ENCODE results near the gene CREB3L4.

Gene CREB3L4

GRCh38 chr1:153958961-153959260 is 8.8 kb upstream of the CREB3L4 start:
- H3K9me3 Mint-ChIP-seq = no peaks in the 10 kb centered on the region
- peak overlapping the region; percentile 94 for H3K4me3 Mint-ChIP-seq
- intact Hi-C loops (cut with micrococcal nuclease) = loop anchor here (1.0 kb wide), 3 partner anchors 8 to 36 kb away; partner anchors contain the start of genes CREB3L4 and DENND4B
- peak overlapping the region; percentile 94 for H3K27ac Mint-ChIP-seq
- peaks cover 74% of the 10 kb centered on the region for H3K36me3 Mint-ChIP-seq (ENCODE audit: low read depth)
- peaks cover 79% of the 10 kb centered on the region for H3K4me1 Mint-ChIP-seq (ENCODE audit: low read depth)
- no peaks in the 10 kb centered on the region for H3K27me3 Mint-ChIP-seq

GRCh38 chr1:153959454-153959853 is 8.2 kb upstream of the CREB3L4 start:
- peak overlapping the region; percentile 14 for H3K4me3 Mint-ChIP-seq

GRCh38 chr1:153960206-153960605 is 7.5 kb upstream of the CREB3L4 start:
- peak overlapping the region; percentile 94 for H3K27ac Mint-ChIP-seq
- intact Hi-C loops (cut with micrococcal nuclease) = no loop called here
- H3K9me3 Mint-ChIP-seq = no peaks in the 10 kb centered on the region
- peaks cover 78% of the 10 kb centered on the region for H3K4me1 Mint-ChIP-seq (ENCODE audit: low read depth)
- no peaks in the 10 kb centered on the region for H3K27me3 Mint-ChIP-seq
- H3K4me3 Mint-ChIP-seq = no peak overlapping the region
- H3K36me3 Mint-ChIP-seq (ENCODE audit: low read depth) = peaks cover 61% of the 10 kb centered on the region

More at GRCh38 chr1:153959454-153959853, 8.2 kb upstream of the CREB3L4 start:
- Mint-ChIP-seq H3K36me3 (ENCODE audit: low read depth) (peaks cover 69% of the 10 kb centered on the region), H3K4me1 (ENCODE audit: low read depth) (peaks cover 79% of the 10 kb centered on the region), H3K9me3 (no peaks in the 10 kb centered on the region), H3K27me3 (no peaks in the 10 kb centered on the region), H3K27ac (peak overlapping the region; percentile 94)
- intact Hi-C loops (cut with micrococcal nuclease) = no loop called here

GRCh38 chr1:153961421-153961820 is 6.3 kb upstream of the CREB3L4 start:
- no peaks in the 10 kb centered on the region for H3K27me3 Mint-ChIP-seq
- intact Hi-C loops (cut with micrococcal nuclease) = no loop called here
- H3K4me1 Mint-ChIP-seq (ENCODE audit: low read depth) = peaks cover 77% of the 10 kb centered on the region

GRCh38 chr1:153962088-153963029 is 5.3 kb upstream of the CREB3L4 start:
- Mint-ChIP-seq H3K27ac (peak overlapping the region; percentile 77), H3K27me3 (no peaks in the 10 kb centered on the region), H3K36me3 (ENCODE audit: low read depth) (peaks cover 69% of the 10 kb centered on the region), H3K9me3 (no peaks in the 10 kb centered on the region), H3K4me1 (ENCODE audit: low read depth) (peaks cover 68% of the 10 kb centered on the region), H3K4me3 (peak overlapping the region; percentile 70)
- intact Hi-C loops (cut with micrococcal nuclease) = loop anchor here (1.0 kb wide), 1 partner anchor 16 kb away; the partner anchor contains the start of gene DENND4B

More at GRCh38 chr1:153961421-153961820, 6.3 kb upstream of the CREB3L4 start:
- no peak overlapping the region for H3K27ac Mint-ChIP-seq
- H3K4me3 Mint-ChIP-seq = peak overlapping the region; percentile 70
- H3K36me3 Mint-ChIP-seq (ENCODE audit: low read depth) = peaks cover 68% of the 10 kb centered on the region
- H3K9me3 Mint-ChIP-seq = no peaks in the 10 kb centered on the region

GRCh38 chr1:153963030-153963849 is 4.5 kb upstream of the CREB3L4 start, which contains the start of gene SLC39A1:
SLC39A1 (minus strand) TSS chr1:153963537; CDS start chr1:153962715, 822 bp downstream.
- Mint-ChIP-seq H3K36me3 (ENCODE audit: low read depth) (peaks cover 63% of the 10 kb centered on the region), H3K27me3 (no peaks in the 10 kb centered on the region), H3K27ac (peak within 1 kb of the TSS; percentile 77), H3K4me3 (peak within 1 kb of the TSS; percentile 70), H3K4me1 (ENCODE audit: low read depth) (peaks cover 72% of the 10 kb centered on the region), H3K9me3 (no peaks in the 10 kb centered on the region)
- intact Hi-C loops (cut with micrococcal nuclease) = loop anchor here (1.0 kb wide), 1 partner anchor 17 kb away; the partner anchor contains the start of gene DENND4B

GRCh38 chr1:153963850-153964331 is 3.8 kb upstream of the CREB3L4 start:
- no peaks in the 10 kb centered on the region for H3K9me3 Mint-ChIP-seq
- no peaks in the 10 kb centered on the region for H3K27me3 Mint-ChIP-seq
- peak overlapping the region; percentile 70 for H3K4me3 Mint-ChIP-seq
- intact Hi-C loops (cut with micrococcal nuclease) = loop anchor here (1.0 kb wide), 1 partner anchor 18 kb away; the partner anchor contains the start of gene DENND4B
- H3K36me3 Mint-ChIP-seq (ENCODE audit: low read depth) = peaks cover 57% of the 10 kb centered on the region
- H3K4me1 Mint-ChIP-seq (ENCODE audit: low read depth) = peaks cover 73% of the 10 kb centered on the region
- peak overlapping the region; percentile 77 for H3K27ac Mint-ChIP-seq

GRCh38 chr1:153968000-153968363 is 280 bp downstream of the CREB3L4 start:
- peak overlapping the region; percentile 95 for H3K27ac Mint-ChIP-seq
- intact Hi-C loops (cut with micrococcal nuclease) = loop anchor here (1.0 kb wide), 2 partner anchors 9 to 10 kb away; partner anchors contain the start of genes CRTC2 and JTB
- H3K4me1 Mint-ChIP-seq (ENCODE audit: low read depth) = peaks cover 48% of the 10 kb centered on the region
- H3K4me3 Mint-ChIP-seq = peak overlapping the region; percentile 97
- H3K9me3 Mint-ChIP-seq = no peaks in the 10 kb centered on the region
- H3K27me3 Mint-ChIP-seq = no peaks in the 10 kb centered on the region
- peaks cover 19% of the 10 kb centered on the region for H3K36me3 Mint-ChIP-seq (ENCODE audit: low read depth)

- Mint-ChIP-seq H3K4me1 (ENCODE audit: low read depth) (peaks cover 51% of the 10 kb centered on the region), H3K27ac (peak overlapping the region; percentile 95), H3K4me3 (peak overlapping the region; percentile 97), H3K9me3 (no peaks in the 10 kb centered on the region), H3K27me3 (no peaks in the 10 kb centered on the region), H3K36me3 (ENCODE audit: low read depth) (peaks cover 23% of the 10 kb centered on the region)
- intact Hi-C loops (cut with micrococcal nuclease) = no loop called here
These were observed 706 bp downstream of the CREB3L4 start for GRCh38 chr1:153968408-153968807.

GRCh38 chr1:153968972-153969371 is 1.3 kb downstream of the CREB3L4 start:
- Mint-ChIP-seq H3K27ac (no peak overlapping the region), H3K4me3 (no peak overlapping the region), H3K4me1 (ENCODE audit: low read depth) (peaks cover 51% of the 10 kb centered on the region), H3K27me3 (no peaks in the 10 kb centered on the region), H3K36me3 (ENCODE audit: low read depth) (peaks cover 28% of the 10 kb centered on the region), H3K9me3 (no peaks in the 10 kb centered on the region)
- intact Hi-C loops (cut with micrococcal nuclease) = no loop called here

- H3K36me3 Mint-ChIP-seq (ENCODE audit: low read depth) = peaks cover 42% of the 10 kb centered on the region
- no peak overlapping the region for H3K4me3 Mint-ChIP-seq
- intact Hi-C loops (cut with micrococcal nuclease) = no loop called here
- no peaks in the 10 kb centered on the region for H3K27me3 Mint-ChIP-seq
- H3K4me1 Mint-ChIP-seq (ENCODE audit: low read depth) = peaks cover 55% of the 10 kb centered on the region
- H3K27ac Mint-ChIP-seq = no peak overlapping the region
- H3K9me3 Mint-ChIP-seq = no peaks in the 10 kb centered on the region
These were observed 2.6 kb downstream of the CREB3L4 start for GRCh38 chr1:153970346-153970745.

GRCh38 chr1:153973071-153973470 is 5.4 kb downstream of the CREB3L4 start:
- intact Hi-C loops (cut with micrococcal nuclease) = no loop called here
- Mint-ChIP-seq H3K27ac (peak overlapping the region; percentile 24), H3K9me3 (no peaks in the 10 kb centered on the region), H3K27me3 (no peaks in the 10 kb centered on the region), H3K36me3 (ENCODE audit: low read depth) (peaks cover 54% of the 10 kb centered on the region), H3K4me3 (no peak overlapping the region), H3K4me1 (ENCODE audit: low read depth) (peaks cover 64% of the 10 kb centered on the region)

- H3K9me3 Mint-ChIP-seq = no peaks in the 10 kb centered on the region
- H3K4me1 Mint-ChIP-seq (ENCODE audit: low read depth) = peaks cover 64% of the 10 kb centered on the region
- no peaks in the 10 kb centered on the region for H3K27me3 Mint-ChIP-seq
- H3K36me3 Mint-ChIP-seq (ENCODE audit: low read depth) = peaks cover 54% of the 10 kb centered on the region
- no peak overlapping the region for H3K4me3 Mint-ChIP-seq
- peak overlapping the region; percentile 24 for H3K27ac Mint-ChIP-seq
- intact Hi-C loops (cut with micrococcal nuclease) = no loop called here
These were observed 5.8 kb downstream of the CREB3L4 start for GRCh38 chr1:153973525-153973924.

All from dendritic cell treated with granulocyte-macrophage colony-stimulating factor and Interleukin-4, amounts not matched to agents 40 ng/mL and 50 ng/mL, for 4 days (primary cell).